Esophagus muscularis mucosa (tissue), 4 donors: ENCODE data around the gene BRPF1. TPM values are rescaled to one million over a fixed set of nuclear protein-coding genes. Genes with fewer than 3 reads are reported as not detected.

ENCODE experiments used
- DNase-seq: peaks from one replicate; pipeline ENCODE4 v3.0.0-alpha.2; 2017; ENCODE audit errors: extremely low spot score
- H3K27ac ChIP-seq, 4 donors: fragments of 200-600 bp; sonication (generic); replicated peaks in 1 of 4; 1 replicate in 3 of 4; 2 replicates in 1 of 4; pipeline ENCODE4 v1.5.1; 2016 to 2019; ENCODE audit warnings: mild to moderate bottlenecking in 1 of 4
- H3K27me3 ChIP-seq, 4 donors: fragments of 200-600 bp; sonication (generic); one replicate each; pipeline versions ENCODE4 v1.5.1 to v1.6.0; 2016 to 2019
- H3K36me3 ChIP-seq, 4 donors: fragments of 200-600 bp; sonication (generic); one replicate each; pipeline ENCODE4 v1.5.1; 2016 to 2019
- H3K4me1 ChIP-seq, 4 donors: fragments of 200-600 bp; sonication (generic); one replicate each; pipeline ENCODE4 v1.5.1; 2016 to 2019
- H3K4me3 ChIP-seq, 4 donors: fragments of 200-600 bp; sonication (generic); 1 replicate in 2 of 4; 2 replicates in 2 of 4; pipeline ENCODE4 v1.5.1; 2016 to 2019; ENCODE audit warnings: mild to moderate bottlenecking in 4 of 4, moderate library complexity in 1 of 4
- H3K9me3 ChIP-seq, 4 donors: fragments of 200-600 bp; sonication (generic); 1 replicate in 3 of 4; 2 replicates in 1 of 4; pipeline ENCODE4 v1.5.1; 2016 to 2019
- EP300 ChIP-seq: sonication (generic); formaldehyde crosslinking; IDR thresholded peaks from one replicate; pipeline ENCODE4 v1.6.1; 2017; ENCODE audit warnings: antibody characterized with exemption
- POLR2A ChIP-seq: fragments of 450-650 bp; IDR thresholded peaks from one replicate; pipeline ENCODE4 v1.6.1; 2017; ENCODE audit warnings: antibody characterized with exemption, moderate library complexity, mild to moderate bottlenecking, low read depth
- POLR2AphosphoS5 ChIP-seq, 2 donors: sonication (generic); formaldehyde crosslinking; IDR thresholded peaks; one replicate each; pipeline ENCODE4 v1.6.1; 2017; ENCODE audit warnings: antibody characterized with exemption in 2 of 2
- WGBS: methylation state at CpG from one replicate; pipeline ENCODE4 v1.1.5; 2018; 5-methylcytosine and 5-hydroxymethylcytosine counted together
- intact Hi-C: fragments of 100-400 bp; cut with DNase I; formaldehyde crosslinking; loops from one replicate; pipeline ENCODE4 v1.15.1; 2023
- total RNA-seq, 4 donors: library from RNA; depleted of rRNA; stranded (reverse); fragments of >200 nt; gene quantifications; one replicate each; pipeline versions ENCODE4 v1.1.0 to v1.2.1, GENCODE V29; 2016
- TF ChIP-seq, protein P1 (sequence below), 3 experiments: fragments of 200-600 bp in 2 of 3; fragments of 450-650 bp in 1 of 3; sonication (generic) in 2 of 3; IDR thresholded peaks; one replicate each; pipeline ENCODE4 v1.5.1; 2017 to 2019; ENCODE audit warnings: antibody characterized with exemption in 3 of 3, mild to moderate bottlenecking in 2 of 3, moderate library complexity in 1 of 3

Gene BRPF1
- total RNA-seq, 4 donors from 2014 or later: 16.2 to 23.3 (median 21.1) TPM

DNA sequence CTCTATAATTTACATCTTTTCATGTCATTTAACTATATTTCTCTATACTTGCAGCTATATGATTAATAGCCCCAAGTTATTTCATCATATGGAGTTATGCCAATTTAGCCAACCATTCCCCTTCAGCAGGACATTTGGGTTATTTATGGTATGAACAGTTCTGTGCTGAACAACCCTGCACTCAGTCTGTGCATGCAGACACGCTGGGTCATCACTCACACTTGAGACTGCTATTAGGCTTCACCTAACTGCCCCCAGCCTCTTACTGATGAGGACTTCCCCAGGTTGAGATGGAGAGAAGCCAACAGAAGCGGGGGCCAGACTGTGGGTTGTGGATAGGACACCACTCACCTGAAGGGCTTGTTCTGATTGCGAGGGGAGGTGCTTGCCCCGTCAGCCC is 53.4 kb downstream of the BRPF1 start:
- H3K36me3 ChIP-seq: peaks cover 64 to 100% (median 83%) of the 10 kb centered on the region in 4 donors
- H3K27me3 ChIP-seq: no peaks in the 10 kb centered on the region
- H3K9me3 ChIP-seq: no peaks in the 10 kb centered on the region
- peaks cover 0 to 6% (median 2%) of the 10 kb centered on the region in 4 donors for H3K4me1 ChIP-seq
- no peak for TF ChIP-seq EP300
- TF ChIP-seq, protein P1, sequence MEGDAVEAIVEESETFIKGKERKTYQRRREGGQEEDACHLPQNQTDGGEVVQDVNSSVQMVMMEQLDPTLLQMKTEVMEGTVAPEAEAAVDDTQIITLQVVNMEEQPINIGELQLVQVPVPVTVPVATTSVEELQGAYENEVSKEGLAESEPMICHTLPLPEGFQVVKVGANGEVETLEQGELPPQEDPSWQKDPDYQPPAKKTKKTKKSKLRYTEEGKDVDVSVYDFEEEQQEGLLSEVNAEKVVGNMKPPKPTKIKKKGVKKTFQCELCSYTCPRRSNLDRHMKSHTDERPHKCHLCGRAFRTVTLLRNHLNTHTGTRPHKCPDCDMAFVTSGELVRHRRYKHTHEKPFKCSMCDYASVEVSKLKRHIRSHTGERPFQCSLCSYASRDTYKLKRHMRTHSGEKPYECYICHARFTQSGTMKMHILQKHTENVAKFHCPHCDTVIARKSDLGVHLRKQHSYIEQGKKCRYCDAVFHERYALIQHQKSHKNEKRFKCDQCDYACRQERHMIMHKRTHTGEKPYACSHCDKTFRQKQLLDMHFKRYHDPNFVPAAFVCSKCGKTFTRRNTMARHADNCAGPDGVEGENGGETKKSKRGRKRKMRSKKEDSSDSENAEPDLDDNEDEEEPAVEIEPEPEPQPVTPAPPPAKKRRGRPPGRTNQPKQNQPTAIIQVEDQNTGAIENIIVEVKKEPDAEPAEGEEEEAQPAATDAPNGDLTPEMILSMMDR (IDR thresholded peaks at IDR 0.05): no peak
- no peak for TF ChIP-seq POLR2A
- TF ChIP-seq POLR2AphosphoS5 (IDR thresholded peaks at IDR 0.05): no peak
- no peak overlapping the region for H3K27ac ChIP-seq
- H3K4me3 ChIP-seq: no peak overlapping the region
- WGBS: 86% methylated on average over 4 of the region's 4 CpGs
- DNase-seq: no peak
- intact Hi-C loops: no loop called here

DNA sequence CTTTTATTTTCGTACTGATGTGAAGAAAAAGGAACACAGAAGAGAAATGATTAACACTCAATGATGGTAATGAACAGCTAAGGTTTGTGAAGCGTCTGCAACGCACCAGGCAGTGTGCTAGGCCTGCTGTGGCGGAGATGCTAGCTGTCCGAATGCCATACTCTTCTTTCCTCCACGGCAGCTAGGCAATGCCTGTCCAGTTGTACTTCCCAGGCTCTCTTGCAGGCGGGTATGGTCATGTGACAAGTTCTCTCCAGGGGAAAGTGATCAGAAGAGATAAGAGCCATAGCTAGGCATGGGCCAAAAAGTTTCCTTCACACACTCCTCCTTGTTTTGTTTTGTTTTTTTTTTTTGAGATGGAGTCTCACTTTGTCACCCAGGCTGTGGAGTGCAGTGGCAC is 54.1 kb downstream of the BRPF1 start:
- H3K27ac ChIP-seq: no peak overlapping the region
- intact Hi-C loops: no loop called here
- TF ChIP-seq, protein P1 (IDR thresholded peaks at IDR 0.05): no peak
- TF ChIP-seq POLR2AphosphoS5 (IDR thresholded peaks at IDR 0.05) (no peak), POLR2A (no peak), EP300 (no peak)
- no peaks in the 10 kb centered on the region for H3K9me3 ChIP-seq
- DNase-seq: no peak
- no peaks in the 10 kb centered on the region for H3K27me3 ChIP-seq
- H3K4me1 ChIP-seq: peaks cover 0 to 7% (median 5%) of the 10 kb centered on the region in 4 donors
- peaks cover 57 to 100% (median 80%) of the 10 kb centered on the region in 4 donors for H3K36me3 ChIP-seq
- H3K4me3 ChIP-seq: no peak overlapping the region
- 80% methylated on average over 7 of the region's 7 CpGs for WGBS

DNA sequence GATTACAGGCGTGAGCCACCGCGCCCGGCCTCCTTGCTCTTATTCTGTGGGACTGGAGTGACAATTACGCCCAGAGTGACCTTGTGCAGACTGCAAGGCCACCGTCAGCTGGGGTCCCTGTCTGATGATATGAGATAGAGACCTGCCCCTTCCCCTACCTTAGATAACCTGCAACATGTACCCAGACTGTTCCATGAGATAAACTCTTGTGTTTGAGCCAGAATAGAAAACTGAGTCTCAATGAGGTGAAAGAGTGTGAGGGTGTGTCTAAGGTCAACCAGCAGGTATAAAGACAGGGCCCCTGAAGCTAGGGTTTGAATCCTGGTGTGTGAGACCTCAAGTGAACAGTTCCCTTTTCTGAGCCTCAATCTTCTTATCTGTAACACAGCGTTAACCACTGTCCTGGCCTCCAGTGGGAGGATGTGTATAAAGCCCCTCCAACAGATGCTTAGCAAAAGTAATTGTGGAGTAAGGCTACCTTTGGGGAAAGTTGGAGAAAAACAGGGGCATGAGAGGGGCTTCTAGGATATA is 54.7 kb downstream of the BRPF1 start:
- DNase-seq: no peak
- H3K27ac ChIP-seq: no peak overlapping the region
- intact Hi-C loops: no loop called here
- 97% methylated on average over 7 of the region's 7 CpGs for WGBS
- H3K4me1 ChIP-seq: peaks cover 0 to 13% (median 11%) of the 10 kb centered on the region in 4 donors
- H3K27me3 ChIP-seq: no peaks in the 10 kb centered on the region
- no peak overlapping the region for H3K4me3 ChIP-seq
- TF ChIP-seq POLR2A (no peak), EP300 (no peak), POLR2AphosphoS5 (IDR thresholded peaks at IDR 0.05) (no peak)
- TF ChIP-seq, protein P1 (IDR thresholded peaks at IDR 0.05): no peak
- peaks cover 57 to 93% (median 76%) of the 10 kb centered on the region in 4 donors for H3K36me3 ChIP-seq
- no peaks in the 10 kb centered on the region for H3K9me3 ChIP-seq

DNA sequence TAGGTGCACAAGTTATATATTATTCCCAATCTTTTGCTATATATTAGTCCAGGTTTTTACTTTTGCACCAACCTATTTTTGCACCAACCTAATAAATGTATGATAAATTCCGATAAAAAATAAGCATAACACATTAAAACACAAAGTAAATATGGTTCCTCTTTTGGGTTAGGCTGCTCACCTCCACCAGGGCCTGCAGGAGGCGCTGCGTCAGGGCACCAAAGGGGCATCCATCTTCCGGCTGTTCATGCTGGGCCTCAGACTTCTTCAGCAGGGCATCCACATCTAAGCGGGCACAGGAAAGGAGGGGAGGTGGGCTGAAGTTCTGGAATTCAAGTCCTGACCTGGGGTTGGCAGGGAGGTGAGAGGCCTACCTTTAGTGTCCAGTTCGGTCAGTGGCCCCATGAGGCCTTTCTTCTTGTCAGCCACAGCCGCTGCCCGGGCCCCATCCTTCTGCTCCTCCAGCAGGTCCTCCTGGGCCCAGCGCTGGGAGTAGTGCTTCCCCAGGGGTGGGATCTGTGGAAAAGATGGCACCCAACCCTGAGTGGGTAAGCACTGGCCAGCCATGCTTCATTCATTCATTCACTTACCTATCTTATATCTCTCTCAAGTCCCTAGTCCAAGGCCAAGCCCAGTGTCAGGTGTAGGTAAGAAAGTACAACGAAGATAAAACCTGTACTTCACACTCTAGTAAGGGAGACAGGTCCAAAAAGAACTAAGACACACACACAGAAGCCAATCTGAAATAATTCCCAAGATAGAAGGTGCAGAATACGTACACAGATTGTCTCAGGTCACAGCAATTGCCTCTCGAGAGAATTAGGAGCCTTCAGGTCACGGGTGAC is 55.5 kb downstream of the BRPF1 start:
- H3K9me3 ChIP-seq: no peaks in the 10 kb centered on the region
- no peak overlapping the region for H3K4me3 ChIP-seq
- H3K27ac ChIP-seq: no peak overlapping the region
- intact Hi-C loops: no loop called here
- H3K27me3 ChIP-seq: no peaks in the 10 kb centered on the region
- peaks cover 52 to 86% (median 68%) of the 10 kb centered on the region in 4 donors for H3K36me3 ChIP-seq
- DNase-seq: no peak
- WGBS: 88% methylated on average over 10 of the region's 13 CpGs
- peaks cover 4 to 18% (median 17%) of the 10 kb centered on the region in 4 donors for H3K4me1 ChIP-seq
- TF ChIP-seq EP300 (no peak), POLR2A (no peak), POLR2AphosphoS5 (IDR thresholded peaks at IDR 0.05) (no peak)
- TF ChIP-seq, protein P1 (IDR thresholded peaks at IDR 0.05): peak in 2 of 3 experiments; percentile 5 to 40
